ENCODE measurements around the gene ENOX2.

The ENOX2 gene

DNA sequence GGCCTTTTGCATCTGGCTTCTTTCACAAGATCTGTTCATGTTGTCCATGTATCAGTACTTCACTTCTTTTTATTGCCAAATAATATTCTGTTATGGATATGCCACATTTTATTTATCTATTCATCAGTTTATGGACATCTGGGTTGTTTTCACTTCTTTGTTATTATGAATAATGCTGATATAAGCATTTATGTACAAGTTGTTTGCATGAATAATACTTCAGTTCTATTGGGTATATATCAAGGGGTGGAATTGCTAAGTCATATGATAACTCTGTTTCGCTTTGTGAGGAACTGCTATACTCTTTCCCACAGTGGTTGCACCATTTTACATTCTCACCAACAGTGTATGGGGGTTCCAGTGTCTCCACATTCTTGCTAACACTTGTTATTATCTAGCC is 310.8 kb downstream of the ENOX2 start (continued):
- TF ChIP-seq, protein P1, sequence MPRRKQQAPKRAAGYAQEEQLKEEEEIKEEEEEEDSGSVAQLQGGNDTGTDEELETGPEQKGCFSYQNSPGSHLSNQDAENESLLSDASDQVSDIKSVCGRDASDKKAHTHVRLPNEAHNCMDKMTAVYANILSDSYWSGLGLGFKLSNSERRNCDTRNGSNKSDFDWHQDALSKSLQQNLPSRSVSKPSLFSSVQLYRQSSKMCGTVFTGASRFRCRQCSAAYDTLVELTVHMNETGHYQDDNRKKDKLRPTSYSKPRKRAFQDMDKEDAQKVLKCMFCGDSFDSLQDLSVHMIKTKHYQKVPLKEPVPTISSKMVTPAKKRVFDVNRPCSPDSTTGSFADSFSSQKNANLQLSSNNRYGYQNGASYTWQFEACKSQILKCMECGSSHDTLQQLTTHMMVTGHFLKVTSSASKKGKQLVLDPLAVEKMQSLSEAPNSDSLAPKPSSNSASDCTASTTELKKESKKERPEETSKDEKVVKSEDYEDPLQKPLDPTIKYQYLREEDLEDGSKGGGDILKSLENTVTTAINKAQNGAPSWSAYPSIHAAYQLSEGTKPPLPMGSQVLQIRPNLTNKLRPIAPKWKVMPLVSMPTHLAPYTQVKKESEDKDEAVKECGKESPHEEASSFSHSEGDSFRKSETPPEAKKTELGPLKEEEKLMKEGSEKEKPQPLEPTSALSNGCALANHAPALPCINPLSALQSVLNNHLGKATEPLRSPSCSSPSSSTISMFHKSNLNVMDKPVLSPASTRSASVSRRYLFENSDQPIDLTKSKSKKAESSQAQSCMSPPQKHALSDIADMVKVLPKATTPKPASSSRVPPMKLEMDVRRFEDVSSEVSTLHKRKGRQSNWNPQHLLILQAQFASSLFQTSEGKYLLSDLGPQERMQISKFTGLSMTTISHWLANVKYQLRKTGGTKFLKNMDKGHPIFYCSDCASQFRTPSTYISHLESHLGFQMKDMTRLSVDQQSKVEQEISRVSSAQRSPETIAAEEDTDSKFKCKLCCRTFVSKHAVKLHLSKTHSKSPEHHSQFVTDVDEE (CRISPR knock-in tag; IDR thresholded peaks at IDR 0.05) = no peak
- TF ChIP-seq ZFP30 (CRISPR knock-in tag; IDR thresholded peaks at IDR 0.05) = no peak
- TF ChIP-seq ZC3H10 (CRISPR knock-in tag; IDR thresholded peaks at IDR 0.05) = no peak

DNA sequence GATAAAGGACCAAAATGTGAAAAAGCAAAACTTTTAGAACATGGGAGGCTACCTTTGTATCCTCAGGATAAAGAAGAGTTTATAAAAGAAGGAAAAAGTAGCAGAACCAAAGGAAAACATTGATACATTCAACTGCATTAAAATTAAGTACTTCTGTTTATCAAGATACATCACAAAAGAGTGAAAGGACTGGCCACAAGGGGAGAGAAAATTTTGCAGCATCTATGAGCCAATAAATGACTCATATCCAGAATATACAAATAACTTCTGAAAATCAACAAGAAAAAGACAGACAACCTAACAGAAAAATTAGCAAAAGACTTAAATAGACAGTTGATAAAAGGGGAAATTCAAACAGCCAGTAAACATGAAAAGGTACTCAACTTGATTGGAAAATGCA is 324.1 kb downstream of the ENOX2 start:
- TF ChIP-seq TOX (CRISPR knock-in tag; IDR thresholded peaks at IDR 0.05; ENCODE audit: borderline replicate concordance) (no peak), ZFP30 (CRISPR knock-in tag; IDR thresholded peaks at IDR 0.05) (no peak), SNAI2 (CRISPR knock-in tag; IDR thresholded peaks at IDR 0.05) (no peak), GLIS3 (CRISPR knock-in tag; IDR thresholded peaks at IDR 0.05) (no peak), ZNF8 (CRISPR knock-in tag; IDR thresholded peaks at IDR 0.05) (no peak), ZFP3 (CRISPR knock-in tag; IDR thresholded peaks at IDR 0.05) (no peak), ISL1 (CRISPR knock-in tag; IDR thresholded peaks at IDR 0.05) (no peak), ZNF70 (CRISPR knock-in tag; IDR thresholded peaks at IDR 0.05) (no peak), ESRRG (CRISPR knock-in tag; IDR thresholded peaks at IDR 0.05) (no peak), CSDC2 (CRISPR knock-in tag; IDR thresholded peaks at IDR 0.05) (no peak)
- TF ChIP-seq, protein P2, sequence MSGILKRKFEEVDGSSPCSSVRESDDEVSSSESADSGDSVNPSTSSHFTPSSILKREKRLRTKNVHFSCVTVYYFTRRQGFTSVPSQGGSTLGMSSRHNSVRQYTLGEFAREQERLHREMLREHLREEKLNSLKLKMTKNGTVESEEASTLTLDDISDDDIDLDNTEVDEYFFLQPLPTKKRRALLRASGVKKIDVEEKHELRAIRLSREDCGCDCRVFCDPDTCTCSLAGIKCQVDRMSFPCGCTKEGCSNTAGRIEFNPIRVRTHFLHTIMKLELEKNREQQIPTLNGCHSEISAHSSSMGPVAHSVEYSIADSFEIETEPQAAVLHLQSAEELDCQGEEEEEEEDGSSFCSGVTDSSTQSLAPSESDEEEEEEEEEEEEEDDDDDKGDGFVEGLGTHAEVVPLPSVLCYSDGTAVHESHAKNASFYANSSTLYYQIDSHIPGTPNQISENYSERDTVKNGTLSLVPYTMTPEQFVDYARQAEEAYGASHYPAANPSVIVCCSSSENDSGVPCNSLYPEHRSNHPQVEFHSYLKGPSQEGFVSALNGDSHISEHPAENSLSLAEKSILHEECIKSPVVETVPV (CRISPR knock-in tag; IDR thresholded peaks at IDR 0.05) = no peak
- TF ChIP-seq, protein P3, sequence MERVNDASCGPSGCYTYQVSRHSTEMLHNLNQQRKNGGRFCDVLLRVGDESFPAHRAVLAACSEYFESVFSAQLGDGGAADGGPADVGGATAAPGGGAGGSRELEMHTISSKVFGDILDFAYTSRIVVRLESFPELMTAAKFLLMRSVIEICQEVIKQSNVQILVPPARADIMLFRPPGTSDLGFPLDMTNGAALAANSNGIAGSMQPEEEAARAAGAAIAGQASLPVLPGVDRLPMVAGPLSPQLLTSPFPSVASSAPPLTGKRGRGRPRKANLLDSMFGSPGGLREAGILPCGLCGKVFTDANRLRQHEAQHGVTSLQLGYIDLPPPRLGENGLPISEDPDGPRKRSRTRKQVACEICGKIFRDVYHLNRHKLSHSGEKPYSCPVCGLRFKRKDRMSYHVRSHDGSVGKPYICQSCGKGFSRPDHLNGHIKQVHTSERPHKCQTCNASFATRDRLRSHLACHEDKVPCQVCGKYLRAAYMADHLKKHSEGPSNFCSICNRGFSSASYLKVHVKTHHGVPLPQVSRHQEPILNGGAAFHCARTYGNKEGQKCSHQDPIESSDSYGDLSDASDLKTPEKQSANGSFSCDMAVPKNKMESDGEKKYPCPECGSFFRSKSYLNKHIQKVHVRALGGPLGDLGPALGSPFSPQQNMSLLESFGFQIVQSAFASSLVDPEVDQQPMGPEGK (CRISPR knock-in tag; IDR thresholded peaks at IDR 0.05; ENCODE audit: borderline replicate concordance) = no peak
- TF ChIP-seq, protein P4, sequence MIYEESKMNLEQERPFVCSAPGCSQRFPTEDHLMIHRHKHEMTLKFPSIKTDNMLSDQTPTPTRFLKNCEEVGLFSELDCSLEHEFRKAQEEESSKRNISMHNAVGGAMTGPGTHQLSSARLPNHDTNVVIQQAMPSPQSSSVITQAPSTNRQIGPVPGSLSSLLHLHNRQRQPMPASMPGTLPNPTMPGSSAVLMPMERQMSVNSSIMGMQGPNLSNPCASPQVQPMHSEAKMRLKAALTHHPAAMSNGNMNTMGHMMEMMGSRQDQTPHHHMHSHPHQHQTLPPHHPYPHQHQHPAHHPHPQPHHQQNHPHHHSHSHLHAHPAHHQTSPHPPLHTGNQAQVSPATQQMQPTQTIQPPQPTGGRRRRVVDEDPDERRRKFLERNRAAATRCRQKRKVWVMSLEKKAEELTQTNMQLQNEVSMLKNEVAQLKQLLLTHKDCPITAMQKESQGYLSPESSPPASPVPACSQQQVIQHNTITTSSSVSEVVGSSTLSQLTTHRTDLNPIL (CRISPR knock-in tag; IDR thresholded peaks at IDR 0.05; ENCODE audit: low read depth) = no peak
- TF ChIP-seq, protein P5, sequence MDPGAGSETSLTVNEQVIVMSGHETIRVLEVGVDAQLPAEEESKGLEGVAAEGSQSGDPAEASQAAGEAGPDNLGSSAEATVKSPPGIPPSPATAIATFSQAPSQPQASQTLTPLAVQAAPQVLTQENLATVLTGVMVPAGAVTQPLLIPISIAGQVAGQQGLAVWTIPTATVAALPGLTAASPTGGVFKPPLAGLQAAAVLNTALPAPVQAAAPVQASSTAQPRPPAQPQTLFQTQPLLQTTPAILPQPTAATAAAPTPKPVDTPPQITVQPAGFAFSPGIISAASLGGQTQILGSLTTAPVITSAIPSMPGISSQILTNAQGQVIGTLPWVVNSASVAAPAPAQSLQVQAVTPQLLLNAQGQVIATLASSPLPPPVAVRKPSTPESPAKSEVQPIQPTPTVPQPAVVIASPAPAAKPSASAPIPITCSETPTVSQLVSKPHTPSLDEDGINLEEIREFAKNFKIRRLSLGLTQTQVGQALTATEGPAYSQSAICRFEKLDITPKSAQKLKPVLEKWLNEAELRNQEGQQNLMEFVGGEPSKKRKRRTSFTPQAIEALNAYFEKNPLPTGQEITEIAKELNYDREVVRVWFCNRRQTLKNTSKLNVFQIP (CRISPR knock-in tag; IDR thresholded peaks at IDR 0.05; ENCODE audit: borderline replicate concordance, low read depth) = no peak
- ATAC-seq = no peak

DNA sequence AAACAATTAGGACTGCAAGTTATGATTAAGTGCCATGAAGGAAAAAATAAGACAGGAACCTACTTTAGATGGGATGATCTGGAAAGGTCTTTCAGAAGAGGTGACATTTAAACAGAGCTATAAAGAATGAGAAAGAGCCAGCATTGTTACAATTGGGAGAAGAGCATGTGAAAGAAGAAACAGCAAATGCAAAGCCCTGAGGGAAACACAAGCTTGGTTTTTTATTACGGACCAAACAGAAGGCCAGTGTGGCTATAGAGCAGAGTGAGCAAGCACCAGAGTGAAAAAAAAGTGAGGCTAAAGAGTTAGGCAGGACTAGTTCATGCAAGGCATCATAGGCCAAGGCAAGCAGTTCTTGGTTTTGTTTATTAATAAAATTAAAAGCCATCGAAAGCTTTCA is 325.6 kb downstream of the ENOX2 start:
- ATAC-seq = no peak
- no peak for TF ChIP-seq ESRRG (CRISPR knock-in tag; IDR thresholded peaks at IDR 0.05)
- no peak for TF ChIP-seq PPARA (CRISPR knock-in tag; IDR thresholded peaks at IDR 0.05; ENCODE audit: borderline replicate concordance)
- no peak for TF ChIP-seq SNAI2 (CRISPR knock-in tag; IDR thresholded peaks at IDR 0.05)
- no peak for TF ChIP-seq ZNF565 (CRISPR knock-in tag; conservative IDR thresholded peaks at IDR 0.05; ENCODE audit: low read depth)
- TF ChIP-seq ISL1 (CRISPR knock-in tag; IDR thresholded peaks at IDR 0.05) = no peak
- TF ChIP-seq, protein P4 (CRISPR knock-in tag; IDR thresholded peaks at IDR 0.05; ENCODE audit: low read depth) = no peak

Measured in SK-N-SH treated with all-trans-retinoic acid at 6 μM for 48 hours (cell line).